GM12864 (cell line): Measurements from ENCODE around the gene RIMS4.

Source experiments
- DNase-seq: peaks from one replicate; pipeline ENCODE4 v3.0.0-alpha.2; 2011; ENCODE audit warnings: low read depth
- H3K4me3 ChIP-seq: 2 replicates; pipeline ENCODE4 v1.5.1; 2011; ENCODE audit warnings: mild to moderate bottlenecking, low read depth, low read length, control low read depth
- TF ChIP-seq, protein P1 (sequence below): IDR thresholded peaks from 2 replicates; pipeline ENCODE4 v1.5.1; 2011; ENCODE audit warnings: low read depth, mild to moderate bottlenecking, moderate library complexity, low read length, control low read depth, inconsistent platforms; ENCODE audit errors: missing control alignments

RIMS4 gene

DNA sequence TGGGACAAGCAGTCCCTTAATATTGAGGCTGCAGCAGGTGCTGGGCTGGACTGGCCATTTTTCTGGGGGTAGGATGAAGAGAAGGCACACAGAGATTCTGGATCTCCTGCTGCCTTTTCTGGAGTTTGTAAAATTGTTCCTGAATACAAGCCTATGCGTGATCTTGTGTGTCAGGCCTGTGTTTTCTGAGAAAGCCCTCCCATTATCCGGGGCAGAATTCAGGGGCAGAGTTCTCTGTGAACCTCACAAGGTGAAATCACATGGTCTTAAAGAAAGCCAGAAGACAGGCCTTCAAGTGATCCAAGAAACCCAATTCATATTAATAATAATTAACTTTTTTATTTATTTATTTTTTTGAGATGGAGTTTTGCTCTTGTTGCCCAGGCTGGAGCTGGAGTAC, 82.7 kb downstream of the RIMS4 start:
- TF ChIP-seq, protein P1, sequence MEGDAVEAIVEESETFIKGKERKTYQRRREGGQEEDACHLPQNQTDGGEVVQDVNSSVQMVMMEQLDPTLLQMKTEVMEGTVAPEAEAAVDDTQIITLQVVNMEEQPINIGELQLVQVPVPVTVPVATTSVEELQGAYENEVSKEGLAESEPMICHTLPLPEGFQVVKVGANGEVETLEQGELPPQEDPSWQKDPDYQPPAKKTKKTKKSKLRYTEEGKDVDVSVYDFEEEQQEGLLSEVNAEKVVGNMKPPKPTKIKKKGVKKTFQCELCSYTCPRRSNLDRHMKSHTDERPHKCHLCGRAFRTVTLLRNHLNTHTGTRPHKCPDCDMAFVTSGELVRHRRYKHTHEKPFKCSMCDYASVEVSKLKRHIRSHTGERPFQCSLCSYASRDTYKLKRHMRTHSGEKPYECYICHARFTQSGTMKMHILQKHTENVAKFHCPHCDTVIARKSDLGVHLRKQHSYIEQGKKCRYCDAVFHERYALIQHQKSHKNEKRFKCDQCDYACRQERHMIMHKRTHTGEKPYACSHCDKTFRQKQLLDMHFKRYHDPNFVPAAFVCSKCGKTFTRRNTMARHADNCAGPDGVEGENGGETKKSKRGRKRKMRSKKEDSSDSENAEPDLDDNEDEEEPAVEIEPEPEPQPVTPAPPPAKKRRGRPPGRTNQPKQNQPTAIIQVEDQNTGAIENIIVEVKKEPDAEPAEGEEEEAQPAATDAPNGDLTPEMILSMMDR, result no peak
- DNase-seq, result no peak
- H3K4me3 ChIP-seq, result no peak overlapping the region

DNA sequence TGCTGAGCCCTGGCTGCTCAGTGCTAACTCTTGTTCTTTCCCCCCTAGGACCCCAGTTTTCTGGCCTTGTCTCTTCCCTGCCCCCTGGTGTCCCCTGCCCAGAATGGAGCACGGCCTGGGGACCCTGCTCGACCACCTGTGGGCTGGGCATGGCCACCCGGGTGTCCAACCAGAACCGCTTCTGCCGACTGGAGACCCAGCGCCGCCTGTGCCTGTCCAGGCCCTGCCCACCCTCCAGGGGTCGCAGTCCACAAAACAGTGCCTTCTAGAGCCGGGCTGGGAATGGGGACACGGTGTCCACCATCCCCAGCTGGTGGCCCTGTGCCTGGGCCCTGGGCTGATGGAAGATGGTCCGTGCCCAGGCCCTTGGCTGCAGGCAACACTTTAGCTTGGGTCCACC, 83.3 kb downstream of the RIMS4 start:
- TF ChIP-seq, protein P1, result no peak
- H3K4me3 ChIP-seq, result no peak overlapping the region
- DNase-seq, result no peak

DNA sequence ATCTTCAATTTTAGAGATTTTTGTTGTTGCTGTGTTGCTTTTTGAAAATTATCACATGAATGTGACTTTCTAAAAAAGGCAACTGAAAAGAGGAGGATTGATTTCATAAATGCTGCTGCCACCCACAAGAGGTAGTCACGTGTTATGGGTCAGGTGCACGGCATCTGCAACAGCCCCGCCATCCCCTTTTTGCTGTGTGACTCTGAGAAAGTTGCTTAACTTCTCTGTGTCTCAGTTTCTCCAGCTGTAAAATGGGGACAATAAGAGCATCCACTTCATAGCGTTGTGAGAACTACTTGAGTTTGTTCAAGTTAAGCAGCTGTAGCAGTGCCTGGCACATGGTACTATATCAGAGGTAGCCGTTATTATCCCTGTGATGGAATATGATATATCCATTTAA, 84.5 kb downstream of the RIMS4 start:
- no peak for DNase-seq
- no peak overlapping the region for H3K4me3 ChIP-seq
- TF ChIP-seq, protein P1, result no peak

DNA sequence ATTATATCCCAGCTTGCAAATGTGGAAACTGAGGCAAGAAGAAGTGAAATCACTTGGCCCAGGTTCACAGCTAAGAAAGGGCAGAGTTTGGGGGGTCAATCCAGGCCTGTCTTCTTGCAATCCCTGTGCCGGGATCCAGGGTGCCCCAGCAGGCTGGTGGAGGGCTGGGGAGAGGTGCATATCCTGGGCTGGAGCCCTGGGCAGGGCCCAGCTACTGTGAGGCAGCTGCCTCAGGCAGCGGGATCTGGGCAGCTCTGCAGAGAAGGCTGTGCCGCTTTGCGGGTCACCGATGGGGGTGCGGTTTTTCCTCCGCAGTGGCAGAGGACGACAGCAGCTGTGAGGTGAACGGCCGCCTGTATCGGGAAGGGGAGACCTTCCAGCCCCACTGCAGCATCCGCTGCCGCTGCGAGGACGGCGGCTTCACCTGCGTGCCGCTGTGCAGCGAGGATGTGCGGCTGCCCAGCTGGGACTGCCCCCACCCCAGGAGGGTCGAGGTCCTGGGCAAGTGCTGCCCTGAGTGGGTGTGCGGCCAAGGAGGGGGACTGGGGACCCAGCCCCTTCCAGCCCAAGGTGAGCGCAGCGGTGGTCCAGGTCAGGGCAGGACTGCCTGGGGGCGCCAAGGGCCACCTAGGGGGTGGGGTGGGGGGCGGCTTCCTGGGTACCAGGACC, 85.8 kb downstream of the RIMS4 start:
- TF ChIP-seq, protein P1, result no peak
- no peak for DNase-seq
- no peak overlapping the region for H3K4me3 ChIP-seq

DNA sequence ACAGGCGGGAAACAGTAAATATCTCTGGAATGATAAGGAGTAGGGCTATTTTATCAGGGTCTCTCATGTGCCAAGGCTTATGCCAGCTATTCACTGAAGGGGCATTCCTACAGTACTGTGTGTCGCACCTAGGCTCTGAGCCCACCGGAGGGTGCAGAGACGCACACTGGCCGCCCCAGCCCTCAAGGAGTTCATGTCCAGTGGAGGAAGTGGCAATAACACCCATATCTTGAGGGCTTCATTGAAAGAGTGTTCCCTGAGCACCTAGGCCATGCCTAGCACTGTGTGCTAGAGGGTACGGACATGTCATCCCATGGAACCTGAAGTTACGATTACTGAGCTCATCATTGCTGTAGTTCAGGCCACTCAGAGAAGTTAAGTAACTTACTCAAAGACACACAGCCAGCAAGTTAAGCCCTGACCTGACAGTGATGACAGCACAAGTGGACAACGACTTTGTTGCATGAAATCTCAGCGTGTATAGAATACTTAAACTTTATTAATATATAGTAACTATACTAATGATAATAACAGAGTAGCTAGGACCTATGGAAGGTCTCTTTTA, 86.5 kb downstream of the RIMS4 start:
- TF ChIP-seq, protein P1, result no peak
- DNase-seq, result no peak
- no peak overlapping the region for H3K4me3 ChIP-seq

DNA sequence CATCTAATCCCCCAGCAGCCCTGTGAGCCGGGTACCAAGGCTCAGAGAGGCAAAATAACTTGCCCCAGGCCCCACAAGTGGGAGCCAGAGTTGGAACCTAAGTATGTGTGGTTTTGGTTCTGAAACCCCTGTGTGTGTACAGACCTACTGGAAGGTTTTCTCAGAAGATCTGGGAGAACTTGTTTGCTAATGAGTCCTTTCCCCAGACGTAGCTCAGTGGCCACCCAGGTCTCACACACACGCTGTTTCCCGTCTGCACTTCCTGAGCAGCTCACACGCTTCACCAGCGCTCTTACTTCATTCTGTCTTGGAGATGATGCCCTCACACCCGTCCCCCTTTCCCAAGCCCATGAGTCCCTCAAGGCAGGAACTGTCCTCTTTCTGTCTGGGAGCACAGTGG, 87.0 kb downstream of the RIMS4 start:
- DNase-seq, result no peak
- TF ChIP-seq, protein P1, result no peak
- H3K4me3 ChIP-seq, result no peak overlapping the region

DNA sequence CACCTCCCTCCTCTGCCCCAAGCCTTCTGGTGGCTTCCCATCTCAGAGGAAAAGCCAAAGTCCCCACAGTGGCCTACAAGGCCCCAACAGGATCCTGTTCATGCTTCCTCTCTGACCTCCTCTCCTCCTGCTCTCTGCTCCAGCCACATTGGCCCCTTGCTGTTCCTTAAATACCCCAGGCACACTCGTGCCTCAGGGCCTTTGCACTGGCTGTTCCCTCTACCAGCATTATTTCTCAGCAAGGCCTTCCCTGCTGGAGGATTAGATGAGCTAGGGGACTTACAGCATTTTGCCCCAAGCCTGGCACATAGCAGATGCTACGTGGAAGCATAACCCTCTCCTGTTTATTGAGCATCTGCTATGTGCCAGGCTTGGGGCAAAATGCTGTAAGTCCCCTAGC, 87.4 kb downstream of the RIMS4 start:
- H3K4me3 ChIP-seq, result no peak overlapping the region
- TF ChIP-seq, protein P1, result no peak
- DNase-seq, result no peak
